CD4-positive, alpha-beta memory T cell (primary cell): ENCODE data around the gene CLCN5. TPM values are rescaled to one million over a fixed set of nuclear protein-coding genes. Genes with fewer than 3 reads are reported as not detected.

Experiments
- CTCF ChIA-PET: fragments of 350-600 bp; sonication (Branson Sonifier 250); formaldehyde crosslinking; loops from one replicate; lab custom pipeline; 2021; ENCODE audit warnings: inconsistent platforms; ENCODE audit not compliant: partially characterized antibody; lab: Charles Lee
- POLR2A ChIA-PET: fragments of 350-600 bp; sonication (Branson Sonifier 250); formaldehyde crosslinking; loops from one replicate; lab custom pipeline; 2021; ENCODE audit not compliant: partially characterized antibody; lab: Charles Lee
- DNase-seq, 5 donors: peaks; one replicate each; pipeline versions ENCODE4 v3.0.0 to v3.0.0-alpha.2; 2020 to 2022; ENCODE audit warnings: mixed read lengths in 1 of 5
- H3K27ac ChIP-seq: one replicate; pipeline ENCODE4 v1.7.0; 2013; ENCODE audit warnings: low read depth, low read length
- H3K27me3 ChIP-seq: 2 replicates; pipeline ENCODE4 v1.7.0; 2013; ENCODE audit warnings: mild to moderate bottlenecking, low read length, moderate library complexity; ENCODE audit not compliant: insufficient read depth
- H3K36me3 ChIP-seq: 2 replicates; pipeline ENCODE4 v1.7.0; 2013; ENCODE audit warnings: mild to moderate bottlenecking, low read length, moderate library complexity; ENCODE audit not compliant: insufficient read depth
- H3K4me1 ChIP-seq: 2 replicates; pipeline ENCODE4 v1.7.0; 2013; ENCODE audit warnings: mild to moderate bottlenecking, low read length, moderate library complexity; ENCODE audit not compliant: insufficient read depth
- H3K4me3 ChIP-seq, 2 donors: one replicate each; pipeline ENCODE4 v1.7.0; 2013; ENCODE audit warnings: low read length in 2 of 2, mild to moderate bottlenecking in 1 of 2
- H3K9me3 ChIP-seq, 2 donors: one replicate each; pipeline ENCODE4 v1.7.0; 2013; ENCODE audit warnings: low read length in 2 of 2, control low read depth in 1 of 2; ENCODE audit not compliant: control insufficient read depth in 1 of 2
- H3K27ac Mint-ChIP-seq, 7 donors: one replicate each; pipeline ENCODE4 v1.8.0; 2020 to 2021; ENCODE audit warnings: mixed read lengths in 7 of 7, mild to moderate bottlenecking in 6 of 7, inconsistent platforms in 3 of 7, moderate library complexity in 3 of 7
- H3K27me3 Mint-ChIP-seq, 2 donors: one replicate each; pipeline ENCODE4 v1.8.0; 2020 to 2021; ENCODE audit warnings: mixed read lengths in 2 of 2
- H3K36me3 Mint-ChIP-seq, 2 donors: one replicate each; pipeline ENCODE4 v1.8.0; 2020 to 2021; ENCODE audit warnings: mixed read lengths in 2 of 2, inconsistent platforms in 1 of 2, mild to moderate bottlenecking in 1 of 2
- H3K4me1 Mint-ChIP-seq, 4 donors: one replicate each; pipeline ENCODE4 v1.8.0; 2020 to 2021; ENCODE audit warnings: mixed read lengths in 4 of 4, mild to moderate bottlenecking in 1 of 4
- H3K4me3 Mint-ChIP-seq, 8 donors: one replicate each; pipeline ENCODE4 v1.8.0; 2020 to 2021; ENCODE audit warnings: mixed read lengths in 8 of 8, mild to moderate bottlenecking in 7 of 8, moderate library complexity in 6 of 8, inconsistent platforms in 3 of 8
- H3K9me3 Mint-ChIP-seq, 8 donors: one replicate each; pipeline ENCODE4 v1.8.0; 2020 to 2021; ENCODE audit warnings: mixed read lengths in 8 of 8, mild to moderate bottlenecking in 5 of 8, inconsistent platforms in 3 of 8, moderate library complexity in 1 of 8
- intact Hi-C: fragments of 100-400 bp; cut with micrococcal nuclease; formaldehyde crosslinking; loops from one replicate; pipeline ENCODE4 v1.15.1; 2023
- polyA plus RNA-seq, 2 donors: library from polyadenylated mRNA; unstranded; fragments of 300-500 nt; fragmentation: Illumina TruSeq; gene quantifications; one replicate each; pipeline ENCODE4 v1.2.3, GENCODE V29; 2021
- total RNA-seq, 2 experiments: library from RNA; stranded (reverse); gene quantifications; one replicate each; pipeline ENCODE4 v1.2.3, GENCODE V29; 2021

CLCN5 gene
- total and polyA plus RNA-seq, 4 experiments from 2014 or later = 0.50 to 2.4 (median 1.3) TPM

GRCh38 chrX:50081282-50081889 is 159.0 kb downstream of the CLCN5 start:
- POLR2A ChIA-PET = no interaction called here
- DNase-seq = no peak
- H3K4me1 Mint-ChIP-seq = no peaks in the 10 kb centered on the region
- no peaks in the 10 kb centered on the region for H3K36me3 Mint-ChIP-seq
- Histone ChIP-seq H3K4me1 (no peaks in the 10 kb centered on the region), H3K36me3 (no peaks in the 10 kb centered on the region), H3K27me3 (no peaks in the 10 kb centered on the region), H3K9me3 (no peaks in the 10 kb centered on the region), H3K4me3 (no peak overlapping the region), H3K27ac (no peak overlapping the region)
- CTCF ChIA-PET = no interaction called here
- H3K27ac Mint-ChIP-seq = no peak overlapping the region
- no peaks in the 10 kb centered on the region for H3K27me3 Mint-ChIP-seq
- no peaks in the 10 kb centered on the region for H3K9me3 Mint-ChIP-seq
- no peak overlapping the region for H3K4me3 Mint-ChIP-seq
- intact Hi-C loops = no loop called here

- Mint-ChIP-seq H3K27me3 (no peaks in the 10 kb centered on the region), H3K9me3 (no peaks in the 10 kb centered on the region), H3K4me3 (no peak overlapping the region), H3K4me1 (no peaks in the 10 kb centered on the region), H3K36me3 (no peaks in the 10 kb centered on the region), H3K27ac (no peak overlapping the region)
- no peak overlapping the region for H3K4me3 ChIP-seq
- intact Hi-C loops = no loop called here
- H3K27me3 ChIP-seq = no peaks in the 10 kb centered on the region
- no peaks in the 10 kb centered on the region for H3K4me1 ChIP-seq
- ChIA-PET CTCF (no interaction called here), POLR2A (no interaction called here)
- no peak for DNase-seq
- no peaks in the 10 kb centered on the region for H3K36me3 ChIP-seq
- H3K9me3 ChIP-seq = no peaks in the 10 kb centered on the region
- H3K27ac ChIP-seq = no peak overlapping the region
These were observed 160.3 kb downstream of the CLCN5 start for GRCh38 chrX:50082741-50083140.

GRCh38 chrX:50088645-50089044 is 166.2 kb downstream of the CLCN5 start:
- H3K4me1 ChIP-seq = no peaks in the 10 kb centered on the region
- no peaks in the 10 kb centered on the region for H3K9me3 ChIP-seq
- H3K4me3 ChIP-seq = no peak overlapping the region
- intact Hi-C loops = no loop called here
- H3K4me1 Mint-ChIP-seq = no peaks in the 10 kb centered on the region
- peaks cover 0 to 2% of the 10 kb centered on the region in 2 donors for H3K36me3 Mint-ChIP-seq
- no peaks in the 10 kb centered on the region for H3K27me3 Mint-ChIP-seq
- H3K4me3 Mint-ChIP-seq = no peak overlapping the region
- H3K27ac Mint-ChIP-seq = no peak overlapping the region
- no peak for DNase-seq
- ChIA-PET POLR2A (no interaction called here), CTCF (no interaction called here)
- H3K9me3 Mint-ChIP-seq = no peaks in the 10 kb centered on the region
- H3K36me3 ChIP-seq = no peaks in the 10 kb centered on the region
- no peaks in the 10 kb centered on the region for H3K27me3 ChIP-seq
- H3K27ac ChIP-seq = no peak overlapping the region

GRCh38 chrX:50093625-50094024 is 171.2 kb downstream of the CLCN5 start:
- intact Hi-C loops = no loop called here
- POLR2A ChIA-PET = no interaction called here

GRCh38 chrX:50097071-50097470 is 174.7 kb downstream of the CLCN5 start:
- H3K4me1 Mint-ChIP-seq = no peaks in the 10 kb centered on the region
- CTCF ChIA-PET = no interaction called here
- H3K4me3 Mint-ChIP-seq = no peak overlapping the region

More at GRCh38 chrX:50093625-50094024, 171.2 kb downstream of the CLCN5 start:
- Mint-ChIP-seq H3K27me3 (no peaks in the 10 kb centered on the region), H3K27ac (no peak overlapping the region), H3K9me3 (no peaks in the 10 kb centered on the region), H3K36me3 (peaks cover 0 to 2% of the 10 kb centered on the region in 2 donors), H3K4me1 (no peaks in the 10 kb centered on the region), H3K4me3 (no peak overlapping the region)
- DNase-seq = no peak
- H3K9me3 ChIP-seq = no peaks in the 10 kb centered on the region
- no peak overlapping the region for H3K27ac ChIP-seq
- no peak overlapping the region for H3K4me3 ChIP-seq
- no peaks in the 10 kb centered on the region for H3K4me1 ChIP-seq
- H3K27me3 ChIP-seq = no peaks in the 10 kb centered on the region
- H3K36me3 ChIP-seq = no peaks in the 10 kb centered on the region
- CTCF ChIA-PET = no interaction called here

GRCh38 chrX:50098241-50098640 is 175.8 kb downstream of the CLCN5 start:
- no peak for DNase-seq
- Histone ChIP-seq H3K27me3 (no peaks in the 10 kb centered on the region), H3K4me3 (no peak overlapping the region), H3K27ac (no peak overlapping the region), H3K4me1 (no peaks in the 10 kb centered on the region), H3K9me3 (no peaks in the 10 kb centered on the region), H3K36me3 (no peaks in the 10 kb centered on the region)
- no peaks in the 10 kb centered on the region for H3K4me1 Mint-ChIP-seq
- POLR2A ChIA-PET = no interaction called here
- H3K27me3 Mint-ChIP-seq = no peaks in the 10 kb centered on the region
- H3K27ac Mint-ChIP-seq = no peak overlapping the region
- CTCF ChIA-PET = no interaction called here
- no peaks in the 10 kb centered on the region for H3K36me3 Mint-ChIP-seq
- no peaks in the 10 kb centered on the region for H3K9me3 Mint-ChIP-seq
- H3K4me3 Mint-ChIP-seq = no peak overlapping the region
- intact Hi-C loops = no loop called here

More at GRCh38 chrX:50097071-50097470, 174.7 kb downstream of the CLCN5 start:
- Mint-ChIP-seq H3K36me3 (no peaks in the 10 kb centered on the region), H3K27ac (no peak overlapping the region), H3K9me3 (no peaks in the 10 kb centered on the region), H3K27me3 (no peaks in the 10 kb centered on the region)
- no peaks in the 10 kb centered on the region for H3K36me3 ChIP-seq
- intact Hi-C loops = no loop called here
- no peak overlapping the region for H3K27ac ChIP-seq
- POLR2A ChIA-PET = no interaction called here
- no peaks in the 10 kb centered on the region for H3K4me1 ChIP-seq
- H3K27me3 ChIP-seq = no peaks in the 10 kb centered on the region
- H3K4me3 ChIP-seq = no peak overlapping the region
- no peak for DNase-seq
- H3K9me3 ChIP-seq = no peaks in the 10 kb centered on the region

GRCh38 chrX:50098749-50099148 is 176.4 kb downstream of the CLCN5 start:
- no peak overlapping the region for H3K27ac Mint-ChIP-seq
- H3K9me3 ChIP-seq = no peaks in the 10 kb centered on the region
- H3K27me3 Mint-ChIP-seq = no peaks in the 10 kb centered on the region
- ChIA-PET POLR2A (no interaction called here), CTCF (no interaction called here)
- H3K36me3 ChIP-seq = no peaks in the 10 kb centered on the region
- no peak for DNase-seq
- no peaks in the 10 kb centered on the region for H3K9me3 Mint-ChIP-seq
- H3K27me3 ChIP-seq = no peaks in the 10 kb centered on the region
- no peak overlapping the region for H3K27ac ChIP-seq
- no peak overlapping the region for H3K4me3 ChIP-seq
- intact Hi-C loops = no loop called here
- H3K4me1 Mint-ChIP-seq = no peaks in the 10 kb centered on the region
- H3K36me3 Mint-ChIP-seq = no peaks in the 10 kb centered on the region
- no peaks in the 10 kb centered on the region for H3K4me1 ChIP-seq
- H3K4me3 Mint-ChIP-seq = no peak overlapping the region
